B cell (primary cell): Measurements from ENCODE around the gene DLGAP3. TPM values are rescaled to one million over a fixed set of nuclear protein-coding genes. Genes with fewer than 3 reads are reported as not detected.

Experiments
- ATAC-seq: fragments of 200-7000 bp; cut with Tn5 transposase; one replicate; pipeline ENCODE4 v1.10.0; 2021; ENCODE audit warnings: low read depth, mild to moderate bottlenecking, moderate number of reproducible peaks, moderate library complexity
- CTCF ChIA-PET: fragments of 350-600 bp; sonication (Branson Sonifier 250); formaldehyde crosslinking; loops from one replicate; lab custom pipeline; 2021; ENCODE audit warnings: antibody characterized with exemption, inconsistent platforms; lab: Charles Lee
- POLR2A ChIA-PET: fragments of 350-600 bp; sonication (Branson Sonifier 250); formaldehyde crosslinking; loops from one replicate; lab custom pipeline; 2021; ENCODE audit warnings: antibody characterized with exemption; lab: Charles Lee
- DNase-seq: peaks from one replicate; pipeline ENCODE4 v3.0.0; 2013
- H2AFZ ChIP-seq: 2 replicates; pipeline ENCODE4 v1.6.1; 2012; ENCODE audit warnings: mild to moderate bottlenecking, low read depth, low read length; ENCODE audit not compliant: insufficient read depth, poor library complexity, severe bottlenecking
- H3K27ac ChIP-seq, 2 donors: 1 replicate in 1 of 2; 2 replicates in 1 of 2; pipeline ENCODE4 v1.5.1; 2012 to 2013; ENCODE audit warnings: low read length in 2 of 2, mild to moderate bottlenecking in 2 of 2, moderate library complexity in 1 of 2
- H3K27me3 ChIP-seq, 4 experiments: fragments of 200-600 bp in 1 of 4; sonication (generic) in 1 of 4; replicated peaks in 1 of 4; 1 replicate in 2 of 4; 2 replicates in 2 of 4; pipeline versions ENCODE4 v1.6.1 to v1.7.0; 2013 to 2016; ENCODE audit warnings: low read length in 3 of 4, mild to moderate bottlenecking in 2 of 4, mixed read lengths in 1 of 4, moderate library complexity in 1 of 4; ENCODE audit not compliant: insufficient read depth in 4 of 4, control insufficient read depth in 3 of 4; ENCODE audit errors: control extremely low read depth in 1 of 4
- H3K36me3 ChIP-seq, 2 experiments: replicated peaks in 1 of 2; 1 replicate in 1 of 2; 2 replicates in 1 of 2; pipeline versions ENCODE4 v1.6.1 to v1.7.1; 2013; ENCODE audit warnings: low read length in 1 of 2; ENCODE audit not compliant: insufficient read depth in 2 of 2, control insufficient read depth in 1 of 2; ENCODE audit errors: control extremely low read depth in 1 of 2, extremely low read depth in 1 of 2
- H3K4me1 ChIP-seq, 2 donors: fragments of 200-600 bp in 1 of 2; sonication (generic) in 1 of 2; 1 replicate in 1 of 2; 2 replicates in 1 of 2; pipeline versions ENCODE4 v1.5.1 to v1.6.1; 2013 to 2017; ENCODE audit warnings: low read length in 2 of 2; ENCODE audit not compliant: control insufficient read depth in 2 of 2, insufficient read depth in 2 of 2
- H3K4me2 ChIP-seq: replicated peaks from 2 replicates; pipeline ENCODE3; 2012; ENCODE audit warnings: mild to moderate bottlenecking, low read depth, low read length; ENCODE audit not compliant: poor library complexity, severe bottlenecking
- H3K4me3 ChIP-seq, 5 experiments: fragments of 200-600 bp in 1 of 5; sonication (generic) in 1 of 5; 1 replicate in 3 of 5; 2 replicates in 2 of 5; pipeline versions ENCODE4 v1.5.1 to v1.7.0; 2011 to 2016; ENCODE audit warnings: low read length in 4 of 5, mild to moderate bottlenecking in 4 of 5, low read depth in 2 of 5, control low read depth in 1 of 5, moderate library complexity in 1 of 5; ENCODE audit not compliant: insufficient read depth in 1 of 5; ENCODE audit errors: control extremely low read depth in 1 of 5, extremely low read depth in 1 of 5
- H3K79me2 ChIP-seq: fragments of 200-600 bp; sonication (generic); one replicate; pipeline ENCODE4 v1.6.0; 2016; ENCODE audit warnings: low read length; ENCODE audit not compliant: control insufficient read depth, insufficient read depth
- H3K9ac ChIP-seq: fragments of 200-600 bp; sonication (generic); 2 replicates; pipeline ENCODE4 v1.6.1; 2017; ENCODE audit warnings: mild to moderate bottlenecking, low read length, moderate library complexity
- H3K9me3 ChIP-seq, 3 donors: one replicate each; pipeline versions ENCODE4 v1.6.1 to v1.7.1; 2013; ENCODE audit warnings: low read length in 2 of 3; ENCODE audit not compliant: control insufficient read depth in 2 of 3, insufficient read depth in 1 of 3; ENCODE audit errors: control extremely low read depth in 1 of 3
- H4K20me1 ChIP-seq: 2 replicates; pipeline ENCODE4 v1.6.0; 2012; ENCODE audit warnings: mild to moderate bottlenecking, low read length; ENCODE audit not compliant: insufficient read depth, control insufficient read depth, poor library complexity, severe bottlenecking
- H3K27ac Mint-ChIP-seq: one replicate; pipeline ENCODE4 v1.8.0; 2021; ENCODE audit warnings: mixed read lengths
- H3K27me3 Mint-ChIP-seq: one replicate; pipeline ENCODE4 v1.8.0; 2021; ENCODE audit warnings: mixed read lengths
- H3K4me1 Mint-ChIP-seq: one replicate; pipeline ENCODE4 v1.8.0; 2021; ENCODE audit warnings: mixed read lengths
- H3K4me3 Mint-ChIP-seq: one replicate; pipeline ENCODE4 v1.8.0; 2021; ENCODE audit warnings: mixed read lengths
- H3K9me3 Mint-ChIP-seq: one replicate; pipeline ENCODE4 v1.8.0; 2022; ENCODE audit warnings: mixed read lengths; ENCODE audit not compliant: insufficient read depth
- CTCF ChIP-seq: fragments of 200-600 bp; IDR thresholded peaks from one replicate; pipeline ENCODE4 v1.8.0; 2022; ENCODE audit warnings: antibody characterized with exemption, mild to moderate bottlenecking
- EZH2 ChIP-seq: IDR thresholded peaks from 2 replicates; pipeline ENCODE4 v1.6.1; 2012; ENCODE audit warnings: borderline replicate concordance, low read depth, mild to moderate bottlenecking, moderate library complexity, low read length; ENCODE audit not compliant: insufficient read depth, poor library complexity, severe bottlenecking
- WGBS: methylation state at CpG from one replicate; pipeline ENCODE4 v1.1.5; 2013; ENCODE audit warnings: missing lambda C conversion rate; ENCODE audit not compliant: insufficient coverage; 5-methylcytosine and 5-hydroxymethylcytosine counted together
- intact Hi-C: fragments of 100-400 bp; cut with micrococcal nuclease; formaldehyde crosslinking; loops from one replicate; pipeline ENCODE4 v1.10.0; 2022
- polyA plus RNA-seq: library from polyadenylated mRNA; depleted of rRNA; stranded (reverse); fragments of >200 nt; gene quantifications from 2 replicates; pipeline ENCODE4 v1.2.3, GENCODE V29; 2012
- total RNA-seq, 2 donors: library from RNA; stranded (reverse); fragments of 120-200 nt in 1 of 2; gene quantifications; 1 replicate in 1 of 2; 2 replicates in 1 of 2; pipeline versions ENCODE4 v1.2.3 to v1.2.4, GENCODE V29; 2013 to 2022

Gene DLGAP3
- total and polyA plus RNA-seq, 2 donors (not counting 1 experiment from before 2014, with no cell fraction given): 2.3 to 2.4 TPM

- Histone ChIP-seq H3K27ac (no peak overlapping the region), H4K20me1 (peaks cover 52% of the 10 kb centered on the region), H3K36me3 (peaks cover 0 to 49% of the 10 kb centered on the region in 2 experiments), H3K27me3 (no peaks in the 10 kb centered on the region), H3K79me2 (peaks cover 39% of the 10 kb centered on the region), H2AFZ (no peak overlapping the region), H3K4me2 (no peak overlapping the region), H3K4me1 (no peaks in the 10 kb centered on the region), H3K4me3 (no peak overlapping the region), H3K9ac (no peak overlapping the region), H3K9me3 (peaks cover 0 to 5% (median 0%) of the 10 kb centered on the region in 3 donors)
- ATAC-seq (no peak), DNase-seq (no peak)
- intact Hi-C loops: loop anchor here (1.0 to 10.0 kb wide), 4 partner anchors 15 to 923 kb away; partner anchors contain the start of genes KIAA0319L and NCDN
- ChIA-PET CTCF (interaction anchor here (0.5 to 1.6 kb wide), 3 partner anchors 9 to 273 kb away, joined by 3 to 5 read pairs (median 3); no protein-coding TSS in a partner anchor), POLR2A (no interaction called here)
- Mint-ChIP-seq H3K27me3 (no peaks in the 10 kb centered on the region), H3K4me3 (no peak overlapping the region), H3K27ac (no peak overlapping the region), H3K4me1 (peaks cover 6% of the 10 kb centered on the region), H3K9me3 (no peaks in the 10 kb centered on the region)
- WGBS: 84% methylated on average over 6 of the region's 13 CpGs
- no peak for TF ChIP-seq CTCF
- no peak for TF ChIP-seq EZH2
Observed at GRCh38 chr1:34851431-34852105, 77.9 kb downstream of the DLGAP3 start.

GRCh38 chr1:34850382-34850781, 79.1 kb downstream of the DLGAP3 start:
- CTCF ChIA-PET: interaction anchor here (1.8 kb wide), 1 partner anchor 9 kb away, joined by 6 read pairs; the partner anchor contains the start of gene SMIM12
- no peaks in the 10 kb centered on the region for H3K27me3 ChIP-seq
- no peaks in the 10 kb centered on the region for H3K4me1 ChIP-seq
- no peak overlapping the region for H3K9ac ChIP-seq
- Mint-ChIP-seq H3K27ac (no peak overlapping the region), H3K9me3 (no peaks in the 10 kb centered on the region), H3K27me3 (no peaks in the 10 kb centered on the region), H3K4me3 (no peak overlapping the region), H3K4me1 (peaks cover 3% of the 10 kb centered on the region)
- no peak overlapping the region for H2AFZ ChIP-seq
- 100% methylated on average over 4 of the region's 6 CpGs for WGBS
- DNase-seq (no peak), ATAC-seq (no peak)
- TF ChIP-seq CTCF (no peak), EZH2 (no peak)
- peaks cover 49% of the 10 kb centered on the region for H4K20me1 ChIP-seq
- H3K4me3 ChIP-seq: no peak overlapping the region
- intact Hi-C loops: loop anchor here (10.0 kb wide), 2 partner anchors 704 to 924 kb away; partner anchors contain the start of genes KIAA0319L and NCDN
- H3K4me2 ChIP-seq: no peak overlapping the region
- no peak overlapping the region for H3K27ac ChIP-seq
- peaks cover 0 to 44% of the 10 kb centered on the region in 2 experiments for H3K36me3 ChIP-seq
- H3K9me3 ChIP-seq: peaks cover 0 to 5% (median 0%) of the 10 kb centered on the region in 3 donors
- POLR2A ChIA-PET: no interaction called here
- peaks cover 46% of the 10 kb centered on the region for H3K79me2 ChIP-seq
